CD4-positive, alpha-beta T cell treated with Interleukin-15 for 4 hours (primary cell): Measurements from ENCODE around the gene REEP6.
"Not testable (repeated sequence)": the region's sequence is repeated elsewhere in the genome, so short reads cannot be mapped to it uniquely, and the experiment has no call there.

Source experiments
- DNase-seq: peaks from one replicate; pipeline ENCODE4 v3.0.0-alpha.2; 2020; ENCODE audit warnings: low spot score

REEP6 gene

DNA sequence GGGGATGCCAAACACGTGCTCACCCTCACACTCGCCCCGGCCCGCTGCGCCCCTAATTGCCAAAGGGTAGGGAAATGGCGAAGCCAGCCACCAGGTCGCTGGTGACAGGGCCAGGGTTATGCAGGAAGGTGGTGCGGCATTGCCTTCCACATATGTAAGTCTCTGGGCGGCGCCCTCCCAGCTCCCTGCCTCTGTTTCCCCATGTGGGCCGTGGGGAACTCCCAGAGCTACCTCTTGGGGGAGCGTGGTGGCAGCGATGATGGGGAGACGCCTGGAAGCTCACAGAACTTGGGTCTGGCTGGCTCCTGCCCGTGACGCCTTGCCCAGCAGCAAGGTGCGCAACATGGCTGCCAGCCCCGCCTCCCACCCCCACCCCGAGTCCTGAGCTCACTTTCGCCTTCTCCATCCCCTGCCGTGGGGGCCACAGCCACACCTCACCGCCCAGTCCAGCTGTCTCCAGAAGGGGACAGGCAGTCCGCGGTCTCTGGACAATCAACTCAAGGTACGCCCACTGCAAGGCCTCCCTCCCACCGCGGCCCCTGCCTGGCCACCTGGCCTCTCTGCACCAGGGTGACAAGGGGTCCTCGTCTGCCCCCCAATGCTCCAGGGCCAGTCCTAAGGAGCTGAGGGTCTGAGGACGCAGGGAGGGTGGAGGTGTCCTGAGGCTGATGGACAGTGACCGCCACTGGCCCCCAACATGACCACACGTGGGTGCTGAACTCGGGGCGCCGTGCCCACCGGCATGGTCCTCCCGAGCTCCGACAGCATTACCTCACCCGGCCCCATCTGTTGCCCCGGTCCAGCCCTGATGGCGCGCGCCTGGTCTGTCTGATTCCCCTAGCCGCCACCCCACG lies 18.5 kb upstream of the REEP6 start:
- DNase-seq = no peak

DNA sequence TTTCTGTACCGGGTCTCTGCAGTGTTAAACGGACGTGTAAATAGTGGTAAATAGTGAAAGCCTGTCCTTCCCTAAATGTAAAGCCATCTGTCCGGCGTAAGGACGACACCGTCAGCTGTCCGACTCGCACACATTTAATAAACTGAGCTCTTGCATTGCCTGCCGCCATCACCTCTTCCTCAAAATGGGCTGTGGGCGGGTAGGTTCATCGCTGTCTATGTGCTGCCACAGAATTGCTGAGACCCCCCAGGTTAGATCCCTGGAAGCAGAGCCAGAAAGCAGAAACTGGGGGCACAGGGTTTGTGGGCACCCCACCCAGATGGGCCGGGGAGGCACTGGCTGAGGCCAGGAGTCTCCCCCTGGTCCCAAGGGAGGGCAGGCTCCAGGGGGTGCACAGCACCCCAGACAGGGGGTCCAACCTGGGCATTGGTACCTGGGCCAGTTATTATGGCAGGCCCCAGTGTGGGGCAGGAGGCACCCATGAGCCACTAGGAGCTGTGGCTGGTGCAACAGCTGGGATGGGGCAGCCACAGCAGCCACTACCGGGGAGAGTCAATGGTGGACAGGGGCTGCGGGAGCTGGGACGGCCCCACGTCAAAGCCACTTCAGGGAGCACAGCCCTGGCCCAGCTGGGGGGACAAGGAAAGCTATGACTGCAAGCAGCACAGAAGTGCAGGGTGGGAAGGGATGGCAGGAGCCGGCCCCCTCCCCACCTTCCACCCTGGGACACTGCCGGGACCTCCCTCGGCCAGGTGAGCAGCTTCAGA lies 17.7 kb upstream of the REEP6 start:
- DNase-seq = no peak

DNA sequence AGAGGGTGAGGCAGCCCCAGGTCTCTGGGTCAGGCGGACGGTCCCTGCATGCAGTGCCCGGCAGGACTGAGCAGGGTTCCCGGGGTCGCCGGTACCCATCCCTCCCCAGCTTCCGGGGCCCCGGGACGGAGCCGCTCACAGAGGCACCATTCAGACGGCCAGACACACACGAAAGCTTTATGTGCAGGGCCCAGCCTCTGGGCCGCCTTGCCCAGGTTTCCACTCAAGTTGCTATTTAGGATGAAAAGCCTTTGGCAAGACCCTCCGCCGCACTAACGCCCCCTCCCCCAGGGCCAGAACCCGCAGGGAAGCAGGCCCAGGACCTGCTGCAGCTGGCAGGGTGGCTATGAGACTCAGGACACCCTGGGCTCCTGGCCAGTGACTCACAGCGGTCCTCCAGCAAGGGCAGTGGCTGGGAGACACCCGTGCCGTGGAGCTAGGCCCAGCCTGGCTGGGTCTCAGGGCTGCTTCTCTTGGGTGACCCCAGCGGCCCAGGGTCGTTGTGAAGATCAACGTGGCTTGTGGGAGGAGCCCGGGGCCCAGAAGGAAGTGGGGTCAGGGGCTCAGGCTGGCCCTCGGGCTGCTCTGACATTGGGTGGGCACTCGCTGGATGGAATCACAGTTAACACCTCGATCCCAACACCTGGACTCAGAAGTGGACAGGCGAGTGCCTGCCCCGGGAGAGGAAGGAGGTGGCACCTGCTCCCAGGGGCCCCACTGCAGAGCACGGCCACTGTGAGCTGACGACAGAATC lies 16.8 kb upstream of the REEP6 start:
- no peak for DNase-seq

DNA sequence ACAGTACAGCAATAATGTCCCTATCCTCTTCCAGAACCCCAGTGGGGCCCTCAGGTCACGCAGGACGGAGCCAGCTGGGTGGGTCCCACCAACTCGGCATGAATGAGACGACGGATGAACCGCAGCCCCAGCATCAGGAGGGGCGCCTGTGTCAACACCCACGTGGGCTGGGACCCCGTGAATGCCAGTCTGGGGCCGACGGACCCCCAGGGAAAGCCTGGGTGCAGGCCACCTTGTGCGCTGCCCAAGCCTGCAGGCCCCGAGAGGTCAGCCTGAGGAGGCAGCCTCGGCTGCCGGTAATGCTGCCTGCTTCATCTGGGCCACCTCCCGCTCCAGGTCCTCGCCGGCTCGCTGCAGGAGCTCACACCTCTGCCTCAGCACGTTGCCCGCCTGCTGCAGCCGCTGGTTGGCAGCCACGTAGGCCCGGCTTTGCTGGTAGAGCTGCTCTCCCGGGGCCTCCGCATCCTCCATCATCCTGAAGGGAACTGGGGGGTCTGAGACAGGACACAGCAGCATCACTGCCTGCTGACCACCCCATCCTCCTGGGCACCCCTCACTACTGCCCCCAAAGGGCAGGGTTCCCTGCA lies 16.1 kb upstream of the REEP6 start:
- DNase-seq = no peak

DNA sequence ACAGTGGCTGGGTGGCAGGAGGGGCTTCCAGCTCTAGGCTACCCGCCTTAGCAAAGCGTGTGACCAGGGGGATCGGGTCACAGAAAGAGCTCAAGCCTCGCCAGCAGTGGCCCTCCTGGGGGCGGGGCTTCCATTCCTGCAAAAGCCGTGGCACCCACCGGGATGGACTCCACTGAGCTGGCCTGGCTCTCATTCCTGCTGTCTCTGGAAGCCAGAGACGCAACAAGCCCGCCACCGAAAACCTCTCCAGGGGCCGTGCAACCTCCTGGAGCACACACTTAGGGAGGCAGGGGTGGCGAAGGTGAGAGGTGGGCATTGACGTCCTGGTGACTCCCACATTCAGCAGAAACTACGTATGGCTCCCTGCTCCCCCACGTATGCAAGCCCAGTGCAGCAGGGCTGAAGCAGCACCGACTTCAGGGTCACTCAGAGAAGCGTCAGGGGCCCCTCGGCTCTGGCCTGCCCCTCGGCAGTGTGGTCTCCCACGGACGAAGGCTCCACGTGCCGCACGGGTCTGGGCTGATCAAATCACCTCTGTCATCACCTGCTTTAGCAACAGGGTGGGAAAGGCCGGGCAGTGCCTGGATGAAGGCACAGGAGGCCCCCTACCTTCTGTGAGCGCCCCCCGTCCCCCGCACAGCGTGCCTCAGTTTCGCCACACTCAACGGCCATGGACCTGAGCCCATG lies 15.1 kb upstream of the REEP6 start:
- no peak for DNase-seq

DNA sequence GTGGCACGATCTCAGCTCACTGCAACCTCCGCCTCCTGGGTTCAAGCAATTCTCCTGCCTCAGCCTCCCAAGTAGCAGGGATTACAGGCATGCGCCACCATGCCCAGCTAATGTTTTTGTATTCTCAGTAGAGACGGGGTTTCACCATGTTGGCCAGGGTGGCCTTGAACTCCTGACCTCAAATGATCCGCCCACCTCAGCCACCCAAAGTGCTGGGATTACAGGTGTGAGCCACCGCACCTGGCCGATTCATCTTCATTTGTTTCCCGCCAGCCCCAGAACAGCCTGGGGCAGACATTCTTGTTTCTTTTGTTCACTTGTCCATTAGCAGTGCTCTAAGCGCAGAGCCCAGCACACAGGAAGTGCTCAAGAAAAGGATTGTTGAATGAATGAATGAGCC lies 13.9 kb upstream of the REEP6 start:
- not testable (repeated sequence) for DNase-seq

DNA sequence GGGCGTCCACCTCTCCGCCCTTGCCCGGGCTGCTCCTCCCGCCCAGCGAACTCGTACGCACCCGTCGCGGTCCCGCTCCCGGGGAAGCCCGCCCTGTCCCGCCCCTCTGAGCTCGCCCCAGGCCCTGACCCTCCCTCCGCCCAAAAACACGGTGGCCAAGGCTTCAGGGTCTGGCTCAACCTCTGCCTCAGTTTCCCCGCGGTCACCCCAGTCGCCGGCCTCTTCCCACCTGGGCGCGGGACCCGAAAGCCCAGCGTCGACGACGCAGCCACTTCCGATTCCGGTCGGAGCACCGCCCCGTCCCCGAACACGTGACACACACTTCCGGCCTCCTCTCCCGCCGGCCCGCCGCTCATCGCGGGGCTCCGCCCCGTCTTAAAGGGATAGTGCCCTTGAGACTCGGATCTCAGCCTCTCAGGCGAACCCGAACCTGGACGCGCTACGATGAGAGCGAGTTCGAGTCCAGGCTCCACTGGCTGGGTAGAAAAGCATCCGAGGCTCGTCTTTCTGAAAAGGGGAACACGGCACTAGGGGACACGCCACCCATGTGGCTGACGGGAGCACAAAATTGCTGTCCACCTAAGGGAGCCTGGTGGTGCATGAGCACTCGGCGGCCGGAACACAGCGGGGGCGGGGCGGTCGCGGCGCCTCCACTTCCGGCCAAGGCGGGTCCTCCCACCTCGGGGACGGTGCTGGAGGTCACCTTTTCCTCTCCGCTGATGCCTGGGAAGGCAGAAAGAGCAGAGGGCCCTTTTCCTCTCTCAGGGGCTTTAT lies 11.9 kb upstream of the REEP6 start, which contains the start of gene C19orf25:
Gene C19orf25, minus strand, starts transcription at position 282 of the 774 bp plus-strand sequence. CDS start 312 bp downstream, outside the sequence.
- peak; percentile 92 for DNase-seq

DNA sequence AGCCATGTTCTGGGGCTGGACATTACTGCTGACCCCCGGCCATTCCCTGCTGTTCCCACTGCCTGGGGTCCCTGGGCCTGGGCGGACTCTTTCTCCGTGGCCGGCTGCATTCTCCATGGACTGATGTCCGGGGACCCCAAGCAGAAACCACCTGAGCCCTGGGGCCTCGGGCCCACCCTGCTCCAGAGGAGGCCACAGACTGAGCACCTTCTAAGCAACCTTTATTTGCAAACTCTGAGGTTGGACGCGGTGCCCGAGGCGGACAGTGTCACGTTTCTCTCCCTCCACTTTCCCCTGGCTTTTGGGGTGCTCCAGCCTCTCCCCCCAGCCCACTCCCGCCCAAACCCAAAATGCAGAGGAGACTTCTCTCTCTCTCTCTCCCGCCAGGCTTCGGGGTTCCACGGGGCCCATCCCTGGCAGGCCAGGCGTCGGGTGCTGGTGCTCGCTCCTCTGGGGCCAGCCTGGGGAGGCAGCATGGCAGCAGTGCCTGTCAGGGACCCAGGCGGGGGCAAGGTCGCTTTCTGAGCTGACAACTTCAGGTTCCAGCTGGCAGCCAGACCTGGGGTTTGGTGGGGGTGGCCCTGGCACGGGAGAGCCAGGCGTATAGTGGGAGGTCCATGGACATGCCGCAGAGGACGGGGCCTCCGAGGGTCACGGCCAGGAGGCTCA lies 9.6 kb upstream of the REEP6 start:
- DNase-seq = no peak

DNA sequence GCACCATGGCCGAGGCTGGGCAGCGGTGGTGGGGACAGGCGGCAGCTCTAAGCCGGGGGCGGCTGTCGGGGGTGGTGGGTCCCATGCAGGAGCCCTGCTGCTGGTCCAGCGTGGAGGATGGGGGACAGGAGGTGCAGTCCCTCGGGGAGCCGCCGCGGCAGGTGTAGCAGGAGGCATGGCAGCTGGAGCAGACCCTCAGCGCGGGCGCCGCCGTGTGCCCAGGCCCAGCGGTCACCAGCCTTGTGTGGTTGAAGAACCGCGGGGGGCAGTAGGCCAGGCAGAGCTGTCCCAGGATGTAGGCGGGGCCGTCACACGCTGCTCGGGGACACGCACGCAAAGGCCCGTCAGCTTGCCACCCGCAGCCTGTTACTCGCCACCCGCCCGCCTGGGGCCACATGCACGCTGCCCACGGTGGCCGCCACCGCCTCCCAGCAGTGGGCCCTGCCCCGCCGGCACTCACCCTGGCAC lies 9.1 kb upstream of the REEP6 start:
- DNase-seq = no peak

DNA sequence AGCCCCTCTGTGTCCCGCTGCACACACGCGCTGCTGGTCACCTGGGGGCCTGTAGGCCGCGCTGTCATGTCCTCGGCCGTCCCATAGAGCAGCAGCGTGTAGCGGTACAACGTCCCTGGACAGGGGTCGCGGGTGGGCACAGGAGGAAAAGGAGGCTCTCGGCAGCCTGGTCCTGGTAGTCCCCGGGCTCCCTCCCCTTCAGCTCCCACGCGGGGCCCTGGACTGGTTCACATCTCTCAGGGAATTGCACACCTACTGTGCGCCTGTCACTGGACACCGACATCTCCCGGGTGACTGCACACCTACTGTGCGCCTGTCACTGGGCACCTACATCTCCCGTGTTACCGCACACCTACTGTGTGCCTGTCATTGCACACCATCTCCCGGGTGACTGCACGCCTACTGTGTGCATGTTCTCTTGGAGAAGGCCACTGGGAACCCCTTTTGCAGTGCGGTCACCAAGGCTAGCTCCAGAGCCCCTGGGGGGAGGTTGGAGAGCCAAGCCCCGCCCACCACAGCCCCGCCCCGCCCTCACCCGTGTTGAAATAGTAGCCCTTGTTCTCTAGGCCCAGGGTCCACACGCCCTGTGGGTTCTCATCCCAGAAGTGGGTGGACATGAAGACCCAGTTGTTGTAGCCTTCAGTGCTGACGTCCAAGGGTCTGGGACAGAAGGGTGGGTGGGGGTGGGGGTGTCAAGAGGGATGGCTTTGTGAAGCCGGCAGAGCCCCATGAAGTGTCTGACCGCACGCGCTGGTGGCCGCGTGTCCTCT lies 8.4 kb upstream of the REEP6 start:
- no peak for DNase-seq

DNA sequence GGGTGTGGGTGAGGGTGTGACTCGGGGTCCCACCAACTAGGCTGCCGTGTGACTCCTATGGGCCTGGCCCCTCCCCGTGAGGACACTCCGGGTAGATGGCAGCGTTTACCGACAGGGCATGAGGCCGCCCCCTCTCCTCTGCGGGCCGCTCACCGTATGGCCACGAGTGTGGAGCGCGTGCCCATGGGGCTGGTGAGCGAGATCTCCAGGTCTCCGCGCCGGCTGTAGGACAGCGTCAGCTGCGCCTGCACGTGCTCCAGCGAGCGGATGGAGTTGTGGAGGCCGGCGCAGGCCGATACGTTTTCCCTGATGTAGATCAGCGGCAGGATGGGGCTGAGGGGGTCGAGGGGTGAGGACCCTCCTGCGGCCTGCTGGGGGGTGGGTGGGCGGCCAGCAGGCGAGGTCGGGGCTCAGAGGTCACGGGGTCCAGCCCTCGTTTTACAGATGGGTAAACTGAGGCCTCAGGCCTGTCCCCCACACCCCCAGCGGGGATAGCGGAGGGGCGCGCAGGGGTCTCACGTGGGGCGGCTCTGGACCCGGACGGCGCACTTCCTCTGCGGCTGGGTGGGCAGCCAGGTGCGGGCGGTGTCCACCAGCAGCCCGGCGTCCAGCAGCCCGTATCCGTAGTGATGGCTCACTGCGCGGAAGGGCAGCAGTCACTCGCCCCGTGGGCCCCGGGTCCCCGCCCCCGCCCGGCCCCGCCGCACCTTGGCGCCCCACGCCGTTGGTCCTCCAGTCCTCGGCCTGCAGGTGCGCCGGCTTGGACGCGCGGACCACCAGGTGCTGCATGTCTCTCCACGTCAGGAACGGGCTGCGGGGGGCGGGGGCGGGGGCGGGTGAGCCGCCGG lies 7.6 kb upstream of the REEP6 start:
- DNase-seq = no peak

DNA sequence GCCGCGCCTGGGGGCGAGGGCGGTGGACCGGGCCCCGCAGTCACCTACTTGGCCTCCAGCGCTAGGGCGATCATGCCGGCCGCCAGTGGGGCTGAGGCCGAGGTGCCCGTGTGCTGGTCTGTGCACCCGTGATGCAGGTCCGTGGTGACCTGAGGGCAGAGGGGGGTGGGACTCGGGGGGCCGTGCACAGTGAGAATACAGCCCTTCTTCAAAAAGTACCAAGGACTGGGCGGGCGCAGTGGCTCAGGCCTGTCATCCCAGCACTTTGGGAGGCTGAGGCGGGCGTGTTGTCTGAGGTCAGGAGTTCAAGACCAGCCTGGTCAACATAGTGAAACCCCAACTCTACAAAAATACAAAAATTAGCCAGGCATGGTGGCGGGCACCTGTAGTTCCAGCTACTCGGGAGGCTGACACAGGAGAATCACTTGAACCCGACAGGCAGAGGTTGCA lies 7.0 kb upstream of the REEP6 start:
- DNase-seq = no peak

DNA sequence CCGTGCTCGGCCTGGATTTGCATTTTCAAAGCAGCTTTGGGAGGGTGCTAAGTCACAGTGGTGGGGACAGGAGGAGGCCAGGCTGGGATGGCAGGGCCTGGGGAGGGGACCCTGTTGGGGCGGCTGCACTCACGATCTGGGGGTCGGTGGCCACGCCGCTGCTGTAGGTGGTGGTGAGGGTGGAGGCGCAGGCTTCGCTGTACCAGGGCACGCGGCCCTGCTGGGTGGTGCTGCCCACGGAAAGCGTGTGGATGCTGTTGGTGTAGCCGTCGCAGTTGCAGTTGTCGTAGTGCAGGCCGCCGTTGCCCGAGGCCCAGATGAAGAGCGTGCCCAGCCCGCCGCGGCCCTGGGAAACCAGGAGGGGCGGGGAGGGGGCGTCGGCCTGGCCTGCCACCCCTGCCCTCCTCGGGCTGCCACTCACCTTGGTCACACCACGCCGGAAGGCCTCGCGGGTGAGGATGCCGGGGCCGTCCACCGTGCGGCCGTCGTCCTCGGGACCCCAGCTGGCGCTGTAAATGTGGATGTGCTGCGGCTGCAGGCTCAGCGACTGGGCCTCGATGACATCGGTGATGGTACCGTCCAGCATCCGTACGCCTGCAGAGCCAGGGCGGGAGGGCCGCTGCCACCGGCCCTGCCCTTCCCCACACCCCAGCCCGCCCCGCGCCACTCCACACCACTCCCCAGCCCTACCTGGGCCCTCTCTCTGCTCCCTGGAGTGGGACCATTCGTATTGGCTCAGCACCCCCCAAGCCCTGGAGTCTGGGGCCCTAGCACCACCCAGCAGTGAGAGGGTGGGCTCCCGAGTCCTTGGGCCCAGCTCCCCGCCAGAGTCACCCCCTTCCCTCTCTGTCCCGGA lies 4.0 kb upstream of the REEP6 start:
- no peak for DNase-seq

DNA sequence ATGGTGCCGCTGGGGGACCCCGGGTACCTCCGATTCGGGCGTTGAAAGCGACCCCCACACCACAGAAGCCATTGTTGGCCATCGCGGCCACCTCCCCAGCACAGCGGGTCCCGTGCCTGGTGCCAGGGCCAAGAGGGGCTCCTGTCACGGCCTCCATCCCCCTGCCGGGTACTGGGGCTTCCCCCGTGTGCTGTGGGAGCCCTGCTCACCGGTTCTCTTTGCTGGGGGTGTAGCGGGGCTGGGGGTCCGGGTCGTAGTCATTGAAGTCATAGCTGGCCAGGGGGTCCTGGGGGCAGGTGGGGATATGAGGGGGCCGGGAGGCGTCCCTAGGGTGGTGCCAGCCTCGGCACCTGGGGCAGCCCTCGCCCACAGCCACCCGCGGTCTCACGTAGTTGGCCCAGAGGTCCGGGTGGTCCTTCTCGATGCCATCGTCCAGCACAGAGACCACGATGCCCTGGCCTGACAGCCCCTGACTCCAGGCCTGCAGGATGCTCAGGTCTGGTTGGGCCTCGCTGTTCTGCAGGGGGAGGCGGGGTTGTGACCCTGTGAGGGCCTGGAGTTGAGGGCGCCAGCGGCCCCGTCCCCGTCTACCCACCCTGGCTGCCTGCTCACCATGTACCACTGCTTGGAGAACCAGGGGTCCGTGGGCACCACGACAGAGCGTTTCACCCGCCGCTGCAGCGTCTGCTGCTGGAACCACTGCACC lies 3.3 kb upstream of the REEP6 start:
- no peak for DNase-seq

DNA sequence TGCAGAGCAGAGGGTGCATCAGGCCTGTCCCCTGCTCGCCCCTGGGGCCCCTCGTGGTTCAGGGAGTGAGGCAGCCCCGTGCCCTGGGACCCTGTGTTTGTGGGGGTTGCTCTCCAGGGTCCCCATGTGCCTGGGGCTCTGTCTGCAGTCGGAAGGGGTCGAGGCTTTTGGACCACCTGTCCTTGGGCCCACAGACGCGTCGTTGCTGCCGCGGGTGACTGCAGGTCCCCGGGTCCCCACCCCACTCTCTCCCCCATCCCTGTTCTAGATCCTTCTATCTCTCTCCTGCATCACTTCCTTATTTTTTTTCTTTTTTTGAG lies 2.7 kb upstream of the REEP6 start:
- no peak for DNase-seq

DNA sequence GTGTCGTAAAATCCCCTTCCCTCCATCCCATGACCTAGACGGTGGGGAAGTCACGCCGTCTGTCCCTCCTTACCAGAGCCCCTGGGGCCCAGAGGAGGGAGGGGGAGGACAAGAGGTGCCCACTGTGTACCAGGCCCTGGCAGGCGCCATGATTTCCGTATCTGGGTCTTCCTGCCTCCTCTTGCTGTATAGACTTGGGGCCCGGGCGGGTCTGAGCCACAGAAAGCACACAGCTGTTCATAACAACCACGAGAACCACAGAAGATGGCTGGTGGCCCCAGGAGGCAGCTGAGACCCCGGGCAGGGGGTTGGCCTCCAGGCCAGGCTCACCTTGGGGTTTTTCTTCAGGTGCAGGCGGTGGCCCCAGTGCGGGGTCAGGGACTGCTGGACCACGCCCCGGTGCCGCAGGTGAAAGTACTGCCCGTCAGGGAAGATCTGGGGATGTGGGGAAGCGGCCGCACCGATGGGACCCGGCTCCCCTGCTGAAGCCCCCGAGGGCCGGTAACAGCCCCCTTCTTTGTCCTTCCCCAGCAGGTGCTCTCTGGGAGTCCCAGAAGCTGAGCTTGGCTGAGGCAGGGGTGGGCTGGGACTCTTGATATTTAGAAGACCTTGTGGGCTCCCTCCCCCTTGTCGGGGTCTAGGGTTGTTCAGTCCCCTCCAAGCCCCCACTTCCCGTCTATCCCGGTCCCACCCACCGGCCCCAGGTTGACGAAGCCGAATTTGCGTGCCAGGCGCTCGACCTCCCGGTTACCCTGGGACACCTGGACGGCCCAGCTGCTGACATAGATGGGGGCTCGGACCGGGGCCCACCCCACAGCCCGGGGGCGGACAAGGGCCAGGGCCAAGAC lies 1.3 kb upstream of the REEP6 start:
- no peak for DNase-seq
